Stimulated activated CD4-positive, alpha-beta T cell treated with anti-CD3 and anti-CD28 coated beads, Interleukin-12 subunit alpha, Interleukin-12 subunit beta, amount 100 ng/mL, for 24 hours (primary cell): ENCODE results near the gene IRF2BPL.
A peak's percentile ranks its signal among the peaks of the same experiment; 100 is the strongest.

ENCODE experiments used
- DNase-seq, 2 experiments: peaks; one replicate each; pipeline ENCODE4 v3.0.0-alpha.2; 2020; ENCODE audit warnings: low read depth in 2 of 2

IRF2BPL gene

GRCh38 chr14:77011245-77011644 is 17.3 kb downstream of the IRF2BPL start:
- no peak for DNase-seq

DNA sequence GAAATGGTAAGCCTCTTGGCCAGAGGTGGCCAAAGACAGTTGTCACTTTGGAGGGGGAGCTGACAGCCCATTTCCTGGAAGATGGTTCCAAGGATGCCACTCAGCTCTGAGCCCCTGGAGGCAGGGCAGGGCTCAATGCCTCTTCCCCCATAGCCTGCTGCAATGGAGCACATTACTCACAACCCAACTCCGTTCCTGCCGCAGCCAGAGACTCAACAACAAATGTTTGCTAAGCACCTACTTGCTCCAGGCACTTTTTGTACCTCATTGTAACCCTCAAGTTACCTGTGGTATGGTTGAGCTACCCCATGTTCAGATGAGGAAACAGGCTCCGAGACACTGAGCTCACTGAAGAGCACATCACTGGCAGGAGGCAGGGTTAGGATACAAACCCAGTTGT is 19.5 kb downstream of the IRF2BPL start:
- no peak for DNase-seq

DNA sequence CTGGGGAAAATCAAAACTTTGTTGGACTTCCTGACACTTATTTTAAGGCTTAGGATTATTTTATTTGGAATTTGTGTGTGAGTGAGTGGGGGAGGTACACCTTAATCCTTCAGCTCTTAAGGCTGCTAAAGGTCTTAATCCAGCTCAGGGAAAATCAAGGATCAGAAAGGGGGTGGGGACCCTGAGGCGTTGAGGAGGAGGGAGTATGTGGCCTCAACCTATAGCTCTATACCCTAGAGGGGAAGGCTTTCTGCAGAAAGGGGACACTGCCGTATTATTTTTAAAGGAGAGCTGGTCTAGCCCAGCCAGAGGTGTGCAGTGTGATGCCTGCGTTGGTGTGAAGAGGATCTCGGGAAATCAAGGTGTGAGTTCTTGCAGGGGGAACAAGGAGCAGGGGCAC is 20.0 kb downstream of the IRF2BPL start:
- no peak for DNase-seq

DNA sequence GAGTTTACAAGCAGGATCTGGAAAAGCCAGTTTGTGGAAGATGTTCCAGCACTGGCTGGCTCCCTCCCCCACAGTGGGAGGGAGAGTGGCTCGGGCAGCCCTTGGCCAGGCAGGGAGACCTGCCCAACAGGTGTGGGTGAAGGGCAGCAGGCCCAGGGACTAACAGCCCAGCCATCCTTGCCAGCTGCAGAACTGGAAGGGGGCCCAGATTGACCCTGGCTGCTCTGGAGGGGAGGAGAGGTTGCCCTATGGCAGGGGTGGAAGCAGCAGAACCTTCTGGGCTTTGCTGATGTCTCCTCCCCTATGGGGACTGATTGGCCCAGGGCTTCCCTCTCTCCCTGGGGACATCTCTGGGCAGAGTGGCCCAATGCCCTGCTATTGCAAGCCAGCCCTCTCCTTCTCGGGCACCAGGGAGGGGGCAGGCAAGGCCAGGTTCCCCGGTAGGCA is 20.5 kb downstream of the IRF2BPL start:
- no peak for DNase-seq

DNA sequence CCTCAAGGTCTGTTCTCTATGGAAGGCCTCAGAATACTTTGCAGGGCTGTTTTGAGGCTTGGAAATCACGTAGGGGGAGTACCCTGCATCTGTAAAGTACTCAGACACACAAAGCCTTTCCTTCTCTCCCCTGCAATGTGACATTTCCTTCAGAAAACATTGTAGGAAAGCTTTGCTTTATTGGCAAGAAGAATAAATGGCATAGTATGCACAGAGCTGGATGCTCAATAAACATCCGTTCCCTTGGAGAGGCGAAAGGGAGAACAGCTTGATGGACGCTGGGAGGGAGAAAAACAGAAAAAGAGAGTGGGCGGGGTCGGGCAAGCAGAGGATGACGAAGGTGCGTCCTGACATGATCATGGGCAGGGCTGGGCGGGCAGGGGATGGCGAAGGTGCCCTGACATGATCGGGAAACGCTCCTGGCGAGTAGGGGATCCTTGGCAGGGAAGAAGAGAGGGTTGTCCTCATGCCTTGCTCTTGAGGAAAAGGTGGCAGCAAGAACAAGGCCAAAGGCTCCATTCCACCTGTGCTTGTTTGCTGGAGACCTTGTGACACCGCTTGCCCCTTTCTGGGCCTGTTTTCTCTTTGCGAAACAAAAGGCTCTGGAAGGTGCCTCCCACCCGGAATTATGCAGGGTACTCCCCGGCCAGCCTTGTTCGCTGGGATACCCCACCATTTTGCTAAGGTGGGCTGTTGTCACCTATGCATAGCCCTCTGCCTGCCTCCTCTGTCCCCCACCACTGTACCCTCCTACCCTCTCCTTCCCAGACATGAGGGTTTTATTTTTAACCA is 21.1 kb downstream of the IRF2BPL start:
- DNase-seq = no peak

DNA sequence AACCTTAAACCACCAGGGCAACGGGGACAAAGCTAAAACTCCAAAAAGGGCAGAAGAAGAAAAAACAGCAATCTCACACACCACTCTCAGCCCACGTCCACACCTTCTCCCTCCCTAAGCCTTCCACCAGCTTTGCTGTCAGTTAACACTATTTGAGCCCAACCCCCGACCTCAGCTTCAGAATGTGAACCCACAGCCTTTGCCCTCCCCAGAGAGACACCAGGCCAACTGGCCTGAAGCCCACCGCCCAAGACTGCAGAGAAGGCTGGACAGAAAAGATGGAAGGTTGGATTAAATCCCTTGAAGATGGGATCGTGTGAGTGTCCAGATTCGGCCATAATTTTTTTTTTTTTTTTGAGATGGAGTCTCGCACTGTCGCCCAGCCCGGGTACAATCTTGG is 22.4 kb downstream of the IRF2BPL start:
- no peak for DNase-seq

- no peak for DNase-seq
These were observed 22.9 kb downstream of the IRF2BPL start for GRCh38 chr14:77005559-77005958.

GRCh38 chr14:77004711-77005460 is 23.6 kb downstream of the IRF2BPL start:
- DNase-seq = no peak

- no peak for DNase-seq
These were observed 24.4 kb downstream of the IRF2BPL start for GRCh38 chr14:77003960-77004710.

- no peak for DNase-seq
These were observed 25.6 kb downstream of the IRF2BPL start for GRCh38 chr14:77002889-77003288.

DNA sequence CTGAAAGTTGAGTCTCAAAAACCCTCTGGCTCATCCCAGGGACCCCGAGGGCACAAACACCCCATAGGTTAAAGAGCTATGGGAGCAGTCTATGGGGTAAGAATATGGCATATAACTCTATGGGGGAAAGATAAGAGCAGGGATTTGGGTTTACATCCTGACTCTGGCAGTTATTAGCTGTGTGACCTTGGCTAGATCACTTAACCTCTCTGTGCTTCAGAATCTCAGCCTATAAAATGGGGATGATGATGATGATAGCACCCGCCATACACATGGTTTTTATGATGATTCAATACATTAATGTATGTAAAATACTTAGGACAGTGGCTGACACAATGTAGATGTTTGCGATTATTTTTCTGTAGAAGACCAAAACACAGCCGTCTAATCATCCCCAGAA is 26.2 kb downstream of the IRF2BPL start:
- no peak for DNase-seq

- DNase-seq = no peak
These were observed 27.9 kb downstream of the IRF2BPL start for GRCh38 chr14:77000340-77001270.

- DNase-seq = no peak
These were observed 29.6 kb downstream of the IRF2BPL start for GRCh38 chr14:76998910-76999309.

DNA sequence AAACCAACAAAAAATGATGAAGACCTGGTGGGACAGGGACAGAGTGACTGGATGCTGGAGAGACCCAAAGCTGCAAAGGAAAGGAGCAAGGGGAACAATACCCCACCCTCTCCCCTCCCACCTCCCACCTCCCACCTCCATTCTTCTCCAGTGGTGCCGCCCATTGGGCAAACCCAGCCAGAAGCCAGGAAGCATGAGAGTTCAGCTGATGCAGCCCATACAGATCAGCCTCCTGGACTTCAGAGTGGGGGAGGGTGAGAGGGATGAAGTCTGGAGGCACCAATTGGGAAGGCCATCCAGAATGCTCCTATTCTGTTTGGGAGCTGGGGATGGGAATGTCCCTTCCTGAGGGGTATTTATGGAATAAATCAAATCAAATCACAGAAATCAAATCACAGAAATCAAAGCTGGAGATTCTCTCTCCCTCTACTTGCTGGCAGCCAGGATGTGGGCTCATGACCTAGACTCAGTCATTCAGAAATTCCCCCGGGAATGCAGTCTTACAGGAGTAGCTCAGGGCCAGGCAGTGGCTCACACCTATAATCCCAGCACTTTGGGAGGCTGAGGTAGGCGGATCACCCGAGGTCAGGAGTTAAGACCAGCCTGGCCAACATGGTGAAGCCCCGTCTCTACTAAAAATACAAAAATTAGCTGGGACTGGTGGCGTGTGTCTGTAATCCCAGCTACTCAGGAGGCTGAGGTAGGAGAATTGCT is 31.1 kb downstream of the IRF2BPL start:
- DNase-seq = no peak

- no peak for DNase-seq
These were observed 31.9 kb downstream of the IRF2BPL start for GRCh38 chr14:76996563-76997146.

DNA sequence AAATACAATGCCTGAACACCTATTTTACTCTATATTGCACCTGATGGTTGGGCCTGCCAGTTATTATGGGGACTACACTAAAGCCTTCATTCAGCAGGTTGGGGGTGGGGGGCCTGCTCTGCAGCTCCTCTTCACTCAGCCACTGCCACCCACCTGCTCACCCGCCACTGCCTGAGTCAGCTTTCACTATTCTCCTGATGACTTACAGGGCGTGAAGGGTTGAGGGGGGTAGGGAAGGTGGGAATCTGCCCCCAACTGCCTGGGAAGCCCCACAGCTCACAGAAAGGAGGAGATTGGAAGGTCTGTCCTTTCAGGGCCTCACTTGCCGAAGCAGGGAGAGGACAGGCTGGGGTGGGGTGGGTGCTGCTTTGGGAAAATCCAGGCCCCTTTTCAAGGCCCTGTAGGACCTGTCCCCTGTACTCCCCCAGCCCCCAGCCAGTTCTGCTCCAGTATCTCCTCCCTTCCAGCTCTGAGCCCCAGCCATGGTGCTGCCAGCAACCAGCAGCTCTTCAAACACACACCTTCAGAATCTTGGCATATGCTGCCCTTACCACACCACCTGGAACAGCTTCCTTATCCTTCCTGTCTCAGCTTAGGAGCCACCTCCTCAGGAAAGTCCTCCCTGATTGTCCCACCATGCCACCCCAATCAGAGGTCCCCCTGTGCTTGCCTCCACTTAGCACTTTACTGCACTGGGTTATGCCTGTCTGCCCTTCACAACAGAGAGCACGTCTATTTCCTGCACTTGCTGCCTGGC is 33.1 kb downstream of the IRF2BPL start:
- DNase-seq = peak in 1 of 2 experiments; percentile 20

- no peak for DNase-seq
These were observed 34.8 kb downstream of the IRF2BPL start for GRCh38 chr14:76993752-76994151.

DNA sequence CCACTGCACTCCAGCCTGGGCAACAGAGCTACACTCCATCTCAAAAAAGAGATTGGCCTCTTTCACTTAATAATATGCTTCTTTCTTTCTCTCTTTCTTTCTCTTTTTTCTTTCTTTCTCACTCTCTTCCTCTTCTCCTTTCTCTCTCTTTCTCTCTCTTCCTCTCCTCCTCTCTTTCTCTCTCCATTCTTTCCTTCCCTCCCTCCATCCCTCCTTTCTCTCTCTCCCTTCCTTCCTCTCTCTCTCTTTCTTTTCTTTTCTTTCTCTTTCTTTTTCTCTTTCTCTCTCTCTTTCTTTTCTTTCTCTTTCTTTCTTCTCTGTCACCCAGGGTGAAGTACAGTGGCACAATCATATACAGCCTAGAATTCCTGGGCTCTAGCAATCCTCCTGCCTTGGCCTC is 38.4 kb downstream of the IRF2BPL start:
- no peak for DNase-seq

- no peak for DNase-seq
These were observed 40.5 kb downstream of the IRF2BPL start for GRCh38 chr14:76987956-76988520.
